Stimulated activated naive CD8-positive, alpha-beta T cell treated with anti-CD3 and anti-CD28 coated beads, Interleukin-15, amount 100 ng/mL, for 72 hours (primary cell): ENCODE data around the gene TEAD3.

Experiments
- ATAC-seq: fragments of 150-1000 bp; cut with Tn5 transposase; 2 replicates; pipeline ENCODE4 v1.10.0; 2021; ENCODE audit warnings: mild to moderate bottlenecking, moderate library complexity
- DNase-seq, 2 donors: peaks; one replicate each; pipeline ENCODE4 v3.0.0; 2021 to 2022
- H3K27ac Mint-ChIP-seq, 2 donors: one replicate each; pipeline ENCODE4 v1.8.0; 2022; ENCODE audit warnings: mild to moderate bottlenecking in 2 of 2, mixed read lengths in 2 of 2, moderate library complexity in 2 of 2
- H3K27me3 Mint-ChIP-seq: one replicate; pipeline ENCODE4 v1.8.0; 2022; ENCODE audit warnings: mixed read lengths
- H3K4me1 Mint-ChIP-seq: one replicate; pipeline ENCODE4 v1.8.0; 2022; ENCODE audit warnings: mild to moderate bottlenecking, mixed read lengths
- H3K4me3 Mint-ChIP-seq, 2 donors: one replicate each; pipeline ENCODE4 v1.8.0; 2022; ENCODE audit warnings: mild to moderate bottlenecking in 2 of 2, mixed read lengths in 2 of 2, moderate library complexity in 1 of 2
- H3K9me3 Mint-ChIP-seq, 2 donors: one replicate each; pipeline ENCODE4 v1.8.0; 2022; ENCODE audit warnings: mixed read lengths in 2 of 2

Gene TEAD3

GRCh38 chr6:35489995-35490791 is 6.7 kb downstream of the TEAD3 start:
- no peak overlapping the region for H3K4me3 Mint-ChIP-seq
- H3K4me1 Mint-ChIP-seq: peaks cover 25% of the 10 kb centered on the region
- H3K27me3 Mint-ChIP-seq: peaks cover 5% of the 10 kb centered on the region
- no peaks in the 10 kb centered on the region for H3K9me3 Mint-ChIP-seq
- ATAC-seq (no peak), DNase-seq (no peak)
- H3K27ac Mint-ChIP-seq: no peak overlapping the region

DNA sequence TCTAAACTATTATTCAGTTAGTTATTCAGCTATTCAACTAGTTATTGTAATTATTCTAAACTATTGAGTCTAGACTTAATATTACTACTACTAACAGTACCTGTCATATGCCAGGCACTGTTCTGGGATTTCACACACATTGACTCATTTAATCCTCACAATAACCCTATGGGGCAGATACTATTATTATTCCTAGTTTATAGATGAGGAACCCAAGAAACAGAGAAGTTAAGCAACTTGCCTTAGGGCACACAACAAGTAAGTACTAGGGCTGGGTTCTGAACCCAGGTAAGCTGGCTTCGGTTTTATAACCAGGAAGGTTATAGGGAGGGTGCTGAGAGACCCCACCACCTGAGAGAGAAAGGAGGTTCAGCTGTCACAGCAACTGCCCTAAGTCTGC is 7.8 kb downstream of the TEAD3 start:
- no peak overlapping the region for H3K27ac Mint-ChIP-seq
- no peak for DNase-seq
- H3K27me3 Mint-ChIP-seq: no peaks in the 10 kb centered on the region
- peaks cover 22% of the 10 kb centered on the region for H3K4me1 Mint-ChIP-seq
- no peak for ATAC-seq
- H3K4me3 Mint-ChIP-seq: no peak overlapping the region
- no peaks in the 10 kb centered on the region for H3K9me3 Mint-ChIP-seq

DNA sequence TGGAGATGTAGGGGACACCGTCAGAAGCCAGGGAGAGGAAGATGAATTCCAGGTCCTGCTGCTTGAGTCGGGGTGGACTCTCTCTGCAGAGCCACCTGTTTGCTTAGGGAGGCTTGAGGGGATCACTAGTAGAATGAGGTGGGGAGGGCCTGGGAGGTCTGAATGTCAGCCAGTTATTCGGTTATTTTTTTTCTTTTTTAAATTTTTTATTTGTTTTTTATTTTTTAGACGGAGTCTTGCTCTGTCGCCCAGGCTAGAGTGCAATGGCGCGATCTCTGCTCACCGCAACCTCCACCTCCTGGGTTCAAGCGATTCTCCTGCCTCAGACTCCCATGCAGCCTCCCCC is 8.4 kb downstream of the TEAD3 start:
- DNase-seq: no peak
- Mint-ChIP-seq H3K4me1 (peaks cover 18% of the 10 kb centered on the region), H3K9me3 (no peaks in the 10 kb centered on the region), H3K27ac (peak overlapping the region in 1 of 2 donors; percentile 38), H3K4me3 (no peak overlapping the region), H3K27me3 (no peaks in the 10 kb centered on the region)
- no peak for ATAC-seq

DNA sequence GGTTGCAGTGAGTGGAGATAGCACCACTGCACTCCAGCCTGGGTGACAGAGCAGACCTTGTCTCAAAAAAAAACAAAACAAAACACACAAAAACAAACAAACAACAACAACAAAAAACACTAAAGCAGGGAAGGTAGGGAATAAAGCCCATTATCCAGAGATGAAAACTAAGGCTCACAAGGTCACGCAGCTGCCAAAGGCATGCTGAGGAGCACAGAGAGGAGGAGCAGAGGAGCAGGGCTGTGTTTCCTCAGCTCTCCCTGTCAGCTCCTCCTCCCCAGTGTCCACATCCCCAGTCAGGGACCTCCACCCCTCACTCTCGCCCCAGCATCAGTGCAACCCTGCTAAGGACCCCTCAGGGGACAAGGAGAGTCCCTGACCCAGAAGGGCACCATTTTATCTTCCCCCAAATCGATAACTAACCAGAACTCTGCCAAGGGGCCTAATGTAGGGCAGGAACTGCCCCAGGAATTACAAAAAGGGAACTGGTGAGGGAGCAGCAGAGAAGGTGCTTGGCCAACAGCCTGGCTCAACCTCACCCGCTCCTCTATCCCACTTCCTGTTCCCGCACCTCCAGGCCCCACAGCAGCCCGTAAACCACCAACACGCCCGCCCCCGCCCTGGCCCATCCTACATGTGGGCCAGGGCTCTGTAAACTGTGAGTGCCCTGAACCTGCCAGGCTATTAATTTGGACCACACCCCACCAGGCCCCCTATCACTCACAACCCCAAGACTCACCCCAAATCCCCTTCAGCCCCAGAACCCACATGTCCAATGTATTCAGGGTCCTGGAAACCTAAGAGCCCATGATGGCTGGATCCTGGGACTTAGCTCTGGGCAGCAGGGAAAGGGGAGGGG is 9.0 kb downstream of the TEAD3 start:
- Mint-ChIP-seq H3K4me3 (no peak overlapping the region), H3K9me3 (no peaks in the 10 kb centered on the region), H3K4me1 (peaks cover 12% of the 10 kb centered on the region), H3K27ac (no peak overlapping the region), H3K27me3 (no peaks in the 10 kb centered on the region)
- ATAC-seq (no peak), DNase-seq (no peak)

DNA sequence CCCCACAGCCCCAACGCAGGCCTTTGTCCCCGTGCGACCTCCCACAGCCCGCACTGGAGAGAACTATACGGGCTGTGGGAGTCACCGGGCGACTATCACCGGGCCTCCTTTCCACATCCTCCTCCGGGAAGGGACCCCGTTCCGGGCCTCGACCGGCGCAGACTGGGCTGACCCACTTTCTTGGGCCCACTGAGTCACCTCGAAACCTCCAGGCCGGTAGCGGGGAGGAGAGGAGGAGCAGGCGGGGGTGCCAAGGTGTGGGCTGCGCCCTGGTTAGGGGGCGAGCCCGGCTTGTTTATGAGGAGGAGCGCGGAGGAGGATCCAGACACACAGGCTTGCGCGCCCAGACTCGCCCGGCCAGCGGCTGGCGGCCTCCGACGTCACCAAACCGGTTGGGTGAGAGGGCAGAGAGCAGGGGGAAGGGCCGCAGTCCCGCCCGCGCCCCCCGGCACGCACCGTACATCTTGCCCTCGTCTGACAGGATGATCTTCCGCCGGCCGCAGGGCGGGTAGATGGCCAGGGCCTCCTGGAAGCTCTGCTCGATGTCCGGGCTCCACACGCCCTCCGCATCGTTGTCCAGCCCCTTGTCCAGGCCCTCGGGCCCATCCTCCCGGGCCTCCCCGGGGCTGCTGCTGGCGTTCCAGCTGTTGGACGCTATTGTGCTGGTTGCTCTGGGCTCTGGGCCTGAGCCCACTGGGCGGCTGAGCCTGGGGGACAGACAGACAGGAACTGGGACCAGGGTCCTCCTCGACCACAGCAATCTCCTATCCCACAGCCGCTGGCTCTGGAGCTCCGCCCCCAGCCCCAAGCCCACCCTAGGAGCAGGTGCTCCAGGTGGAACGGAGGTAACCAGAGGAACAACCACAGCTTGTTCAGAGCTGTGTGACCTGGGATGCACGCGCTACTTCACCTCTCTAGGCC is 10.6 kb downstream of the TEAD3 start:
- H3K4me1 Mint-ChIP-seq: peaks cover 8% of the 10 kb centered on the region
- DNase-seq: no peak
- no peak overlapping the region for H3K4me3 Mint-ChIP-seq
- H3K27me3 Mint-ChIP-seq: no peaks in the 10 kb centered on the region
- H3K27ac Mint-ChIP-seq: no peak overlapping the region
- no peak for ATAC-seq
- H3K9me3 Mint-ChIP-seq: no peaks in the 10 kb centered on the region

- no peak for DNase-seq
- ATAC-seq: no peak
- Mint-ChIP-seq H3K9me3 (no peaks in the 10 kb centered on the region), H3K27me3 (no peaks in the 10 kb centered on the region), H3K4me1 (peaks cover 8% of the 10 kb centered on the region), H3K4me3 (no peak overlapping the region), H3K27ac (no peak overlapping the region)
These were observed 11.4 kb downstream of the TEAD3 start for GRCh38 chr6:35485402-35485877.

DNA sequence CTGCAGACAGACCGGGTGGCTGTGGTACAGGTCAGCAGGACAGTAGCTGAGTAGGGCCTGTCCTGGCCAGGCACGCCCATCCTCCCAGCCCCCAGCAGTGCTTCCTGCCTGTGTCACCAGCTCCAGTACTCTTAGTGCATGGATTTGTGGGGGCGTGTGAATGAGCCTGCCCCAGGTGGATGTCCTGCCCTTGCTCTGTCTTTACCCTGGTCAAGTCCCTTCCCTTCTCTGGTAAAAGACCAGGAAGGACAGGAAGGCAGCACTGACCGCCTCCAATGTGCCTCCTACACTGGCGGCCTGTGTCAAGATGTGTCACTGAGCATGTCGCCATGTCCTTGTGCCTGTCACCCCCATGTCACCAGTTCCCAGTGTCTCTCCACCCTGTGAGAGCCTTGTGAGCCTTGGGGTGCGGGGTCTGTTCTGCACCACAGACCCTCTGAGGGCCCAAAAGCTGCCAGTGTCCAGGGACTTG is 11.9 kb downstream of the TEAD3 start:
- peaks cover 8% of the 10 kb centered on the region for H3K4me1 Mint-ChIP-seq
- H3K27me3 Mint-ChIP-seq: no peaks in the 10 kb centered on the region
- H3K4me3 Mint-ChIP-seq: no peak overlapping the region
- H3K9me3 Mint-ChIP-seq: no peaks in the 10 kb centered on the region
- H3K27ac Mint-ChIP-seq: no peak overlapping the region
- no peak for DNase-seq
- ATAC-seq: no peak

GRCh38 chr6:35483893-35484645 is 12.8 kb downstream of the TEAD3 start:
- DNase-seq (no peak), ATAC-seq (no peak)
- H3K4me3 Mint-ChIP-seq: no peak overlapping the region
- no peaks in the 10 kb centered on the region for H3K27me3 Mint-ChIP-seq
- no peaks in the 10 kb centered on the region for H3K9me3 Mint-ChIP-seq
- no peak overlapping the region for H3K27ac Mint-ChIP-seq
- peaks cover 8% of the 10 kb centered on the region for H3K4me1 Mint-ChIP-seq

DNA sequence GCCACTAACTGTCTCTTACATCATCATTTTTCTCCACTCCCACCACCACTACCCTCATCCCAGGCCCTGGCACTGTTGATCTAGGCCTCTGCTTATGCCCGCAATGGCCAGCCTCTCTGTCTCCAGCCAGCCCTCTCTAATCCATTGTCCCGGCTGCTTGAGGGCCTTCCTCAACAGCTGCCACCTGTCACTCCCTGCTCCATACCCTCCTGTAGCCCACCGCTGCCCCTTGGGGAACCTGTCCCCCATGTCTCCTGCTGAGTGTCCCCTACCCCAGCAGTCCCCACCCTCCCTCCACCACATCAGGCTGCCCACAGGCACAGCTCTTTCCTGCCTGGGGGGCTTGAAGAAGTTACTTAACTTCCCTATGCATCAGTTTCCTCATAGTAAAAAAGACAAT is 13.4 kb downstream of the TEAD3 start:
- H3K9me3 Mint-ChIP-seq: no peaks in the 10 kb centered on the region
- H3K27me3 Mint-ChIP-seq: no peaks in the 10 kb centered on the region
- H3K4me1 Mint-ChIP-seq: peaks cover 8% of the 10 kb centered on the region
- ATAC-seq (no peak), DNase-seq (no peak)
- peak overlapping the region in 1 of 2 donors; percentile 68 for H3K27ac Mint-ChIP-seq
- H3K4me3 Mint-ChIP-seq: no peak overlapping the region

GRCh38 chr6:35483062-35483461 is 13.8 kb downstream of the TEAD3 start:
- no peak overlapping the region for H3K4me3 Mint-ChIP-seq
- peaks cover 4% of the 10 kb centered on the region for H3K4me1 Mint-ChIP-seq
- H3K9me3 Mint-ChIP-seq: no peaks in the 10 kb centered on the region
- no peak for ATAC-seq
- H3K27ac Mint-ChIP-seq: peak overlapping the region in 1 of 2 donors; percentile 68
- no peaks in the 10 kb centered on the region for H3K27me3 Mint-ChIP-seq
- no peak for DNase-seq

- ATAC-seq: no peak
- DNase-seq: no peak
- H3K4me3 Mint-ChIP-seq: no peak overlapping the region
- H3K27ac Mint-ChIP-seq: no peak overlapping the region
- no peaks in the 10 kb centered on the region for H3K9me3 Mint-ChIP-seq
- H3K4me1 Mint-ChIP-seq: peaks cover 8% of the 10 kb centered on the region
- no peaks in the 10 kb centered on the region for H3K27me3 Mint-ChIP-seq
These were observed 15.7 kb downstream of the TEAD3 start for GRCh38 chr6:35481226-35481625.

- ATAC-seq (peak; percentile 8), DNase-seq (no peak)
- Mint-ChIP-seq H3K4me3 (no peak overlapping the region), H3K27ac (no peak overlapping the region), H3K27me3 (no peaks in the 10 kb centered on the region), H3K4me1 (peaks cover 17% of the 10 kb centered on the region), H3K9me3 (no peaks in the 10 kb centered on the region)
These were observed 16.7 kb downstream of the TEAD3 start for GRCh38 chr6:35480176-35480575.

DNA sequence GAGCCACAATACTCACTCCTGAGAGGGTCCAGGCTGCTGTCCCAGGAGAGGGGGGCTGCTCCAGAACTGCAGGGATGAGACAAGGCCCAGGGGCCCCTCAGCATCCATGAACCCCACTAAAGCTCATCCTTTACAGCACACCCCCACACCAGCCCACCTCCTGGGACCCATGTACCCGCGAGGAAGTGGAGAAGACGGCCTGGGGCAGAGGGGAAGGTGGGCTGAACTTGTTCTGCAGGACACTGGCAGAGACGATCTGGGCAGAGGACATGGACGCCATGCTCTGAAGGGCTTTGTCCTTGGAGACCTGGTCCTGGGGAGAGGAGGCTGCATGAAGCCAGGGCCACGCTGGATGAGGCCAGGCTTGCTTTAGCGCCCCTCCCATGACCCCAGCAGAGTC is 18.6 kb downstream of the TEAD3 start:
- H3K27me3 Mint-ChIP-seq: no peaks in the 10 kb centered on the region
- DNase-seq (no peak), ATAC-seq (no peak)
- H3K4me3 Mint-ChIP-seq: no peak overlapping the region
- no peak overlapping the region for H3K27ac Mint-ChIP-seq
- H3K4me1 Mint-ChIP-seq: peaks cover 28% of the 10 kb centered on the region
- no peaks in the 10 kb centered on the region for H3K9me3 Mint-ChIP-seq

- H3K9me3 Mint-ChIP-seq: no peaks in the 10 kb centered on the region
- peaks cover 34% of the 10 kb centered on the region for H3K4me1 Mint-ChIP-seq
- H3K27me3 Mint-ChIP-seq: no peaks in the 10 kb centered on the region
- H3K4me3 Mint-ChIP-seq: no peak overlapping the region
- peak overlapping the region in 1 of 2 donors; percentile 37 for H3K27ac Mint-ChIP-seq
- no peak for ATAC-seq
- no peak for DNase-seq
These were observed 19.2 kb downstream of the TEAD3 start for GRCh38 chr6:35477551-35478179.
